Retina (tissue), 1 donor: ENCODE measurements around the gene STX16.
"Not testable (repeated sequence)": the region's sequence is repeated elsewhere in the genome, so short reads cannot be mapped to it uniquely, and the experiment has no call there.

ENCODE experiments used
- DNase-seq: peaks from one replicate; pipeline ENCODE4 v3.0.0-alpha.2; 2016

The STX16 gene

GRCh38 chr20:58637466-58638213 lies 13.4 kb upstream of the STX16 start:
- no peak for DNase-seq

DNA sequence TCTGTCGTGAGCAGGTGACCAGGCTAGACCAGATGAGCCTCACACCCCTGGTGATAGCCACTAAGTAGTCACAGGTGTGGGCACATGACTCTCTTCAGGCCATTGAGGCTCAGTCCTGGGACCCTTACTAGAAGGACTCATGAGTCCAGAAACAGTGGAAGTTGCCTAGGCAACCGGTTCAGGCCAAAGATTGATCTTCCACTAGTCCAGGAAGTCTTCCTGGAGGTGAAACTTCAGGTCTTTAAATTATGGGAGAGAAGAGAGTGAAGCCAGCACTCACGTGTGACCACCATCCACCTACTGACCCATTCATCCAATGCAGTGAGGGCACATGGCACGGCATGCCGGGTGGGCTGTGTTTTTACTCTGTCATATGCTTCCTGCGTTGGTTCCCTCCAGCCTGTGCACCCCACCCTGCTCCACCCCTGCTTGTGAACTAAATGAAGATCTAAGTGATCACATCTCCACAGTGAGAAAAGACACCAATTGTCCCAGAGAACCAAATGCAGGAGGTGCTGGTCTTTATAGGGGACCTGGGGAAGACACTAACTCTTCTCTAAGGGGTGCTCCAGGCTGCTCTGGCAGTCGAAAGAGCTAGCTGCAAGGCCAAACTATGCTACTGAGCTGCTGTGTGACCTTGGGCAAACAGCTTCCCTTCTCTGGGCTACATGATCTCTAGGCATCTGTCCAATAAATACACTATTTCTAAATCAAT lies 12.5 kb upstream of the STX16 start:
- no peak for DNase-seq

DNA sequence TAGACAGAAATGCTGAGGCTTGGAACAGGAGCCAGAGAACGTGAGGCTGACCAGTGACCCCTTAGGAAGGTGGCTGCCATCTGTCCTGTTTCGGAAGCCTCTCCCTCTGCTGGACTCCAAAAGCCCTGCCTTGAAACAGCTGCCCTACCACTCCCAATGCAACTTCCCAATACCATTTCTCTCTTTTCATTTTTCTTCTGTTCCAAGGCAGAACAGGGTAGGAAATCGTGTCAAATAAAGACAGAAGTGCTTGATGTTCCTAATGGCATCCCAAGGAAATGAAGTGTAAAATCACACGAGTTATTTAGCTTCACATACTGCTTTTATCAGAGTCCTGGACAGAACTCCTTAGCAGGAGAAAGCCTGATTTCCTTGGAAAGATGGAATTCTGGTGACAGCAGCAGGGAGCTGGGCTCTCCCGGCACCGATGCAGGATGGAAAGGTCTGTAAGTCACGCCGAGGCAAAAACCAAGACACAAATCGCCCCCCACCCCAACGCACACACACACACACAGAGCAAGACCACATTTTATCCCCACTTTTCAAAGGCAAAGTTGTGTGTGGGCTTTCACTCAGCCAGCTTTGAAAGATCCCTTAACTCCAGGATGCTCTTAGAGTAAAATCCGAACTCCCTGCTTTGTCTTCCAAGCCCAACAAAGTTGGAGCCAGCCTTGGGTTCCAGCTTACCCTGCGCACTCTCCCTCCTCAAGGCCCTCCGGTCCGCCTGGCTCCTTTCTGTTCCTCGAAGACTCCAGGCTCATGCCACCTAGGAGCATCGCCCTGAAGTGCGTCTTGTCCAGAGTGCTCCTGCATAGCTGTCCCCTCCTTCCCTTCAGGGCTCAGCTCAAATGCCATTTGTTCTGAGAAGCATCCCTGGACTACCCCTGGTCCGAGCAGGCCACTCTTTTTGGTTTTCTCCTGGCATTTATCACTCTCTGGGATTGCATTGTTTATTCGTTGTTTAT lies 11.6 kb upstream of the STX16 start:
- no peak for DNase-seq

GRCh38 chr20:58640446-58640845 lies 10.6 kb upstream of the STX16 start:
- no peak for DNase-seq

DNA sequence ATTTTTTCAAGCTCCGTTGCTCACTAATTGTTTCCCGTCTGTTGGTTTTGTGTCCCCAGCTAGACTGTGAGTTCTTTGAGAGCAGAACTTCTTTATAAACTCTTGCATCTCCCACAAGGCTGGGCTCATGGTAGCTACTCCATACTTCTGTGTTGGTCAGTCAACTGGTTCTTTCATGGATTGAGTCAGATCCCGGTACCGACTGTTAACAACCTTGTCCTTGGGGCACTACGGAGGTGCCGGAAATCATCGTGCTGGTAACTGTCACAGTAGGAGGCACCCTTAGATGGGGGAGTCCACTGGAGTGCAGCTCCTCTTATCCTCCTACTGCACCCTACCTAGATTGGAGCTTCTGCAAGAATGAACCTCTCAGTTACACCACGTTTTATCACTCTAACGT lies 8.6 kb upstream of the STX16 start:
- no peak for DNase-seq

DNA sequence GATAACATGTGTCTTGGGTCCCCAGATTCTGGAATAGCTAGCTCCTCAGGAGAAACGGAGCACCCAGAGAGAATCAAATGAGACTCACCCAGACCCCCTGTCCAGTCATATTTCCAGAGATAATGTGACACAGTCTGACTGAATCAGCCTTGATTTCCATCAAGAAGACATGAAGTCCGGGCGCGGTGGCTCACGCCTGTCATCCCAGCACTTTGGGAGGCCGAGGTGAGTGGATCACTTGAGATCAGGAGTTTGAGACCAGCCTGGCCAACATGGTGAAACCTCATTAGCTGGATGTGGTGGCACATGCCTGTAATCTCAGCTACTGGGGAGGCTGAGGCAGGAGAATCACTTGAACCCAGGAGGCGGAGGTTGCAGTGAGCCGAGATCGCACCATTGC lies 8.2 kb upstream of the STX16 start:
- DNase-seq = not testable (repeated sequence)

- DNase-seq = no peak
Measured at GRCh38 chr20:58645412-58645968, 5.6 kb upstream of the STX16 start.

DNA sequence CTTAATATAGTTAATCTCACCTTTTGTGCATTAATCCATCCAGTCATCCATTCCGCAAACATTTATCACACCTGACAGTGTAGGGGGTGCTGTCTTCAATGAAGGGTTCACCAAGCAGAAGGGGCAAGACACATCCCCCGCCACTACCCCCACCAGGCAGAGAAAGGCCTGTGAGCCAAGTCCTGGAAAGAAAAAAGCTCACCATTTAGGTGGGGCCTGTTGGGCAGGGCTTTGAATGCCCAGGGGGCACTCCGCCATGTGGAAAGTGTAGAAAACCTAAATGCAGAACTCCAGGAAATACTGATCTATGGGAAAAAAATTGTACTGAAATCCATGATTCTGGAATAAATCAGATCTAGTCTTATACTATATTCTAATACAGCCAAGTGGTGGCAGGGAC lies 4.8 kb upstream of the STX16 start:
- DNase-seq = no peak

DNA sequence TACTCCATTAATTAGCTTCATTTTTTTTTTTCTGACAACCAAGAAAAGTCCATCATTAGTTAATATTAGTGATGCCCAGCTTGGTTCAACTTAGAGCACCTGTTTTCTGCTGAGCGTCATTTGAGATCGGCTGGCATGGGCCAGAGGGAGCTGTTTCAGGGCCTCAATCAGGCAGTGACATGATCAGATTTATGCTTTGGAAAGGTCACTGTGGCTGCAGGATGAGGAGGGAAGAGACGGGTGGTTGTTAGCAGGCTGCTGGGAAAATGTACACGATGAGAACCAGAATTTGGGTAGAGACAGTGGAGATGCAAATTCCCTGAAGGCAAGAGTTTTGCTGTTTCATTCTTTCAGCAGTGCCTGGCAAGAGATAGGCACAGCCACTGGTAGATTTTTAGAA lies 4.4 kb upstream of the STX16 start:
- no peak for DNase-seq

DNA sequence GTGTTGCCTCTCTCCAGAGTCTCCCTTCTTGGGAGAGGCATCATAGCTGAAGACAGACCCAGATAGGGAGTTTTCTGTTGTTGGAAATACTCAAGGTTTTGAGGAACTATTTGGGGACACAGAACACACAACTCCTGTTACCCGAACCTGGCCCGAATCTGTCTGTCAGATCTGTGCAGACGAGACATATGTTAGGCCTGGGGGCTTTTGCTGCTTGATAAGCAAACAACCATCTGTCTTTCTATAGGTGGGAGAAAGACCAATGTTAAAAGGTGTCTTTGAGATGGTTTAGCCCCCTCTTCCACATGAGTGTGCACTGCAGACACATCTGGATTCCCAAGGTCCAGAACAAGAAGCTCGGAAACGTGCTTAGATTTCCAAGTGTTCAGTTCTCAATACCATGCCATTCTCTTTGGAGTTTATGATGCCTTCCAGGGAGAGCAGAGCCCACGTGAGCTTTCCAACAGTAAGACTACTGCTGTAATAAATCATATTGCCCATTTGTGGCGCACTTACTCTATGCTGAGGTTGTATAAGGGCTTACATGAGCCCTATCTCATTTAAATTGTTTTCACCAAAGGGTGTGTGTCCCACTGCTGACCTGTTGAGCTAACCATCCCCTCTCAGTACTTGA lies 3.8 kb upstream of the STX16 start:
- no peak for DNase-seq

GRCh38 chr20:58647796-58648501 lies 3.1 kb upstream of the STX16 start:
- no peak for DNase-seq

DNA sequence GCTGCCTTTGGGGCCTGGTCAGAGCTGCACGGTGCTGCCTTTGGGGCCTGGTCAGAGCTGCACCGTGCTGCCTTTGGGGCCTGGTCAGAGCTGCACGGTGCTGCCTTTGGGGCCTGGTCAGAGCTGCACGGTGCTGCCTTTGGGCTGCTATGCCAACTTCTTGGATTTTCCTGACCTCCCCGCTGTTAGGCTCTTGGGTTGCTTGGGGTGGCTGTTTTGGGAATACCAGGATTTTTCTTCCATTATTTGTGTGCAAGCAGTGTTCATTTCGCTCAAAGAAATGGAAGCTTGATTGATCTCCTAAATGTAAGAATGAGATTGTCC lies 2.6 kb upstream of the STX16 start:
- DNase-seq = not testable (repeated sequence)

GRCh38 chr20:58649288-58650180 lies 1.5 kb upstream of the STX16 start:
- DNase-seq = peak; percentile 81

DNA sequence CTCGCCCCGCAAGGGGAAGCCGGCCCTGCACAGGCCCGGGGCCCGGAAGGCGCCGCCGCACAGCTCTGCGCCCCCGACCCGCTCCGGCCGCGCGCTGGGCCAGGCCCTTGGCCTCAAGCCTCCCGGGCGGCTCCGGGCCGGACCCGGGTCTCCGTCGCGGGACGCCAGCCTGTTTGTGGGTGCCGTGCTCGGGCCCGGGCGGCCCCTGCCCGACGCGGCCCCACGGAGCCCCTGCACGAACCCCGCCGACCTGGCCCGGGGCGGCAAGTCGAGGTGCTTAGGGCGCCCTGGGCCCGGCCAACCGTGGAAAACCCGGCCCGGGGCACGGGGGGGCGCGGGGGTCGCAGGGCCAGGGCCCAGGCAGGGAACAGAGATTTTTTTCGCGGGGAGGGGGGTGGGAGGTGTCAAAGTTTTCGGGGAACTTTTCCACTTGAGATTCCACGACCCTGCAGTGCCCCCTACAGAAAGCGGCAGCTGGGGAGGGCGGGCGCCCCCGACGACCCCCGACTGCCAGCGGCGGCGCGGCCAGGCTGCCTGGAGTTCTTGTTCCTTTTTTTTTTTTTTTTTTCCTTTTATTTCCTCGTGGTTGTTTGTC lies 805 bp upstream of the STX16 start:
- DNase-seq = no peak

GRCh38 chr20:58651559-58651945 lies 469 bp downstream of the STX16 start:
- no peak for DNase-seq

GRCh38 chr20:58651946-58652605 lies 993 bp downstream of the STX16 start:
- DNase-seq = no peak

GRCh38 chr20:58652606-58653294 lies 1.7 kb downstream of the STX16 start:
- no peak for DNase-seq

DNA sequence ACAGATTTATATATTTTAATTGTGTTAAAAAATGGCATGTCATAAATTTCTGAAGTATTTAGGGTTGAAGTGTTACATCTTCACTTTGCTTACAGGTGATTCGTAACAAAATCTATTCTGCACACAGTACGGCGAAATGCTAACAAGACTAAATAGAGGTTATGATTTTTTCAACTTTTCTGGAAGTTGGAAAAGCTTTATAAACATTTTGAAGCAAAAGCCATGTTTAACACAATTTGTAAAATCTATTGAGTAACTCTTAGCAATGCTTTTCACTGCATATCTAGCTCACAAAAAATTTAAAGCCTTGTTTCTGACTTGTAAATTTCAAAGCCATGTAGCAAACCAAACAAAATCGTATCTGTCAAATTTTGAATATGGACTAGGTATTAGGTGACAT lies 3.3 kb downstream of the STX16 start:
- no peak for DNase-seq

DNA sequence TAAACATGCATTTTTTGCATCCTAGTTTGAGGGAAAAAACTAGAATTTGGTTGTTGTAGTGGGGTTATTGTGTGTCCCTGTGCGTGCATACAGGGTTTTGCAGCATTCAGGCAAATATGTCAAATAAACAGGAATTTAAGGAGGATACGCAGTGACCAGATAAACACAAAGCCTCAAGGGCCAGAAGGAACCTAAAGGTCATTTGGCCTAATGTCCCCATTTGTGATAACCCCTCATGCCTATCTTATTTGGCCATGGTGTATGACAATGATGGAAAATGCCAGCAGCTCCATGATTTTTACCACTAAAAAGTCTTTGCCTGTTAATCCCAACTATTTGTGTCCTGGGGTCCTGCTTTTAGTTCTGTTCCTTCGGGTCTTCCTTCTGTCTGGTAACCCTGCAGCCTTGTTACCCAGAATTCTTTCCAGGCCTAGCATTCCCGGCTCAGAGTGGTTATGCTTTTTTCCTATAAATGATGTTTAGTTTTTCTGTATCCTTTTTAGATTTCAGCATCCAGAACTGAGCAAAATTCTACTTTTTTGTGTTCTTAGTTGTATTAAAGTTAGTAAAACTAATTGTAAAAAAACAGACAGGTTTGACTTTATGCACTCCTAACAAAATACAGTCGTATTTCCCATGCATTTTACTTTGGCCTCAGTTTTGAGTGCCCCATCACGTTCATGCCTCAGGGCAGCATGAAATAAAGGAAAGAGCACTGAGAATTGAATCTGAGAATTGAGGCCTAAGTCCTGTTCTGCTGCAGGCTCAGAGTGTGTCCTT lies 4.4 kb downstream of the STX16 start:
- DNase-seq = no peak
